K562 (cell line): ENCODE measurements around the gene USP11. TPM values are rescaled to one million over a fixed set of nuclear protein-coding genes. Genes with fewer than 3 reads are reported as not detected.

Source experiments
- ATAC-seq: fragments of 200-7000 bp; cut with Tn5 transposase; 3 replicates; pipeline ENCODE4 v1.9.1; 2020; ENCODE audit warnings: moderate library complexity
- BruUV-seq: library from RNA; stranded (reverse); fragments of 400-500 nt; replicated peaks from 2 replicates; lab custom pipeline; 2021; lab: Mats Ljungman, UMichigan
- CTCF ChIA-PET: fragments of 300-600 bp; formaldehyde crosslinking; extraction: SDS; loops from one replicate; lab custom pipeline; 2021; ENCODE audit warnings: low intra/inter-chr PET ratio; lab: Yijun Ruan, JAX
- POLR2A ChIA-PET: fragments of 300-600, 350-650 bp; sonication (Branson Sonifier 250); formaldehyde crosslinking; extraction: SDS; loops from one replicate; lab custom pipeline; 2021; ENCODE audit warnings: antibody characterized with exemption, inconsistent platforms; lab: Yijun Ruan, JAX
- DNase-seq, 4 experiments: peaks; one replicate each; pipeline versions ENCODE4 v3.0.0 to v3.0.0-alpha.2; 2011 to 2018; ENCODE audit warnings: low spot score in 3 of 4, mixed read lengths in 3 of 4; ENCODE audit errors: extremely low read depth in 1 of 4
- FAIRE-seq: peaks from 2 replicates; lab custom pipeline; 2011; peaks lifted over from hg19 to GRCh38; lab: Jason Lieb, UNC
- H2AFZ ChIP-seq: 2 replicates; pipeline ENCODE4 v1.6.0; 2011; ENCODE audit warnings: low read depth, low read length, control low read depth, inconsistent platforms
- H3K27ac ChIP-seq: fragments of 200-600 bp; 3 replicates; pipeline ENCODE4 v1.8.0; 2011; ENCODE audit warnings: low read depth, mild to moderate bottlenecking, control low read depth, inconsistent platforms, low read length, moderate library complexity, mixed read lengths; ENCODE audit errors: extremely low read depth
- H3K27me3 ChIP-seq, 2 experiments: fragments of 300-600 bp in 1 of 2; 2 replicates in 1 of 2; 3 replicates in 1 of 2; pipeline versions ENCODE4 v1.6.0 to v1.8.0; 2011; ENCODE audit warnings: inconsistent platforms in 2 of 2, low read length in 2 of 2, mild to moderate bottlenecking in 1 of 2, mixed read lengths in 1 of 2, moderate library complexity in 1 of 2; ENCODE audit not compliant: control insufficient read depth in 2 of 2, insufficient read depth in 2 of 2
- H3K36me3 ChIP-seq: fragments of 300-600 bp; 3 replicates; pipeline ENCODE4 v1.8.0; 2011; ENCODE audit warnings: mild to moderate bottlenecking, low read length, inconsistent platforms; ENCODE audit not compliant: control insufficient read depth, insufficient read depth
- H3K4me1 ChIP-seq, 2 experiments: fragments of 200-600 bp in 1 of 2; replicated peaks in 1 of 2; 2 replicates in 1 of 2; 3 replicates in 1 of 2; pipeline versions ENCODE4 v1.5.1 to v1.8.0; 2011; ENCODE audit warnings: inconsistent platforms in 2 of 2, low read length in 2 of 2, mild to moderate bottlenecking in 1 of 2, mixed read lengths in 1 of 2, moderate library complexity in 1 of 2; ENCODE audit not compliant: control insufficient read depth in 2 of 2, insufficient read depth in 2 of 2
- H3K4me2 ChIP-seq: 2 replicates; pipeline ENCODE4 v1.6.1; 2011; ENCODE audit warnings: low read length, control low read depth, inconsistent platforms, mixed read lengths; ENCODE audit not compliant: insufficient read depth
- H3K4me3 ChIP-seq: fragments of 200-600 bp; sonication (generic), shearing (Covaris generic); 2 replicates; pipeline ENCODE4 v1.5.1; 2016; ENCODE audit warnings: control low read depth, inconsistent platforms
- H3K79me2 ChIP-seq: fragments of 200-600 bp; 3 replicates; pipeline ENCODE4 v1.8.0; 2011; ENCODE audit warnings: low read length, inconsistent platforms; ENCODE audit not compliant: control insufficient read depth, insufficient read depth
- H3K9ac ChIP-seq, 2 experiments: 2 replicates each; pipeline versions ENCODE4 v1.6.0 to v1.6.1; 2011; ENCODE audit warnings: low read depth in 2 of 2, low read length in 2 of 2, control low read depth in 1 of 2, inconsistent platforms in 1 of 2, mild to moderate bottlenecking in 1 of 2, mixed read lengths in 1 of 2; ENCODE audit not compliant: insufficient read depth in 1 of 2
- H3K9me1 ChIP-seq: one replicate; pipeline ENCODE4 v1.6.0; 2011; ENCODE audit warnings: inconsistent platforms, mild to moderate bottlenecking, low read length, moderate library complexity; ENCODE audit not compliant: control insufficient read depth, insufficient read depth
- H3K9me3 ChIP-seq: replicated peaks from 2 replicates; pipeline ENCODE4 v1.5.1; 2011; ENCODE audit warnings: low read depth, low read length, inconsistent platforms; ENCODE audit not compliant: control insufficient read depth, insufficient read depth
- H4K20me1 ChIP-seq: replicated peaks from 2 replicates; pipeline ENCODE4 v1.6.1; 2011; ENCODE audit warnings: low read length, inconsistent platforms, mixed read lengths; ENCODE audit not compliant: control insufficient read depth, insufficient read depth
- ARHGAP35 ChIP-seq: fragments of 450-650 bp; IDR thresholded peaks from 2 replicates; pipeline ENCODE4 v1.6.1; 2018; ENCODE audit not compliant: partially characterized antibody
- COPS2 ChIP-seq: fragments of 450-650 bp; conservative IDR thresholded peaks from 2 replicates; pipeline ENCODE4 v1.6.1; 2016; ENCODE audit warnings: mild to moderate bottlenecking, moderate library complexity
- CSDE1 ChIP-seq, 2 experiments: fragments of 450-650 bp; IDR thresholded peaks; 2 replicates each; pipeline ENCODE4 v1.6.1; 2016; ENCODE audit warnings: mild to moderate bottlenecking in 1 of 2
- DIDO1 ChIP-seq: fragments of 450-650 bp; IDR thresholded peaks from 2 replicates; pipeline ENCODE4 v1.6.1; 2016; ENCODE audit warnings: low read depth, missing biosample characterization, missing genetic modification characterization
- ERF ChIP-seq: fragments of 450-650 bp; formaldehyde crosslinking; IDR thresholded peaks from 2 replicates; pipeline ENCODE4 v1.4.0; 2020; ENCODE audit warnings: mild to moderate bottlenecking, mixed read lengths
- MAX ChIP-seq: sonication (generic); formaldehyde crosslinking; IDR thresholded peaks from 2 replicates; pipeline ENCODE4 v1.9.0; 2022; ENCODE audit warnings: mild to moderate bottlenecking, missing genetic modification reagents
- NFIX ChIP-seq: fragments of 250-450 bp; sonication (Bioruptor Pico); IDR thresholded peaks from 2 replicates; pipeline ENCODE4 v1.4.0; 2020; ENCODE audit warnings: low read depth, mild to moderate bottlenecking, moderate library complexity
- PATZ1 ChIP-seq: fragments of 250-450 bp; sonication (Bioruptor Pico); IDR thresholded peaks from 2 replicates; pipeline ENCODE4 v1.5.0; 2020; ENCODE audit warnings: mild to moderate bottlenecking, borderline replicate concordance
- RCOR1 ChIP-seq, 2 experiments: IDR thresholded peaks; 2 replicates each; pipeline ENCODE4 v1.6.1; 2012; ENCODE audit warnings: low read depth in 2 of 2, low read length in 2 of 2, borderline replicate concordance in 1 of 2, improper control_type of control experiment in 1 of 2
- REST ChIP-seq, 2 experiments: fragments of 450-650 bp; formaldehyde crosslinking in 1 of 2; IDR thresholded peaks; 2 replicates each; pipeline versions ENCODE4 v1.4.0 to v1.6.1; 2014 to 2020; ENCODE audit warnings: mild to moderate bottlenecking in 2 of 2, borderline replicate concordance in 1 of 2, low read depth in 1 of 2
- RFX5 ChIP-seq: IDR thresholded peaks from 2 replicates; pipeline ENCODE4 v1.6.1; 2011; ENCODE audit warnings: low read depth, mild to moderate bottlenecking, improper control_type of control experiment, low read length
- TEAD4 ChIP-seq, 2 experiments: sonication (generic) in 1 of 2; formaldehyde crosslinking in 1 of 2; IDR thresholded peaks; 2 replicates each; pipeline versions ENCODE4 v1.6.1 to v1.8.0; 2012 to 2022; ENCODE audit warnings: borderline replicate concordance in 1 of 2, inconsistent platforms in 1 of 2, low read length in 1 of 2, mild to moderate bottlenecking in 1 of 2, missing genetic modification reagents in 1 of 2
- WGBS: fragments of 100-300 bp; shearing (Covaris generic); methylation state at CpG from one replicate; pipeline ENCODE4 v1.1.6; 2016; ENCODE audit warnings: low coverage, mixed read lengths; ENCODE audit not compliant: insufficient coverage; ENCODE audit errors: missing lambda C conversion rate; 5-methylcytosine and 5-hydroxymethylcytosine counted together
- in situ Hi-C: fragments of 300-500 bp; cut with MboI; formaldehyde crosslinking; loops from 4 replicates; pipeline ENCODE4 v1.15.0; 2018; ENCODE audit warnings: inconsistent platforms, mixed read lengths
- intact Hi-C: fragments of 100-400 bp; cut with micrococcal nuclease; formaldehyde crosslinking; loops from 2 replicates; pipeline ENCODE4 v1.14.2; 2022
- polyA plus RNA-seq, 8 experiments: library from polyadenylated mRNA; depleted of rRNA in 4 of 8; stranded (reverse) in 5 of 8; unstranded in 3 of 8; fragments of >200 nt; fragmentation: Nextera tagmentation in 2 of 8; fragmentation: Illumina TruSeq in 1 of 8; extraction: Ambion mirVana in 2 of 8; extraction: Trizol in 1 of 8; gene quantifications; 2 replicates each; pipeline versions ENCODE4 v1.2.1 to v1.2.3, GENCODE V29; 2011 to 2014; ENCODE audit warnings: inconsistent platforms in 1 of 8, missing spikeins in 1 of 8
- total RNA-seq, 7 experiments: library from RNA; depleted of rRNA in 6 of 7; stranded (reverse); fragments of >200 nt in 6 of 7; fragmentation: Illumina TruSeq in 2 of 7; extraction: Trizol in 2 of 7; gene quantifications; 2 replicates each; pipeline versions ENCODE4 v1.2.1 to v1.2.3, GENCODE V29; 2011 to 2021; ENCODE audit warnings: low replicate concordance in 1 of 7

The USP11 gene
- total and polyA plus RNA-seq, 9 of the 15 experiments (the other 6 are each of a cell fraction or from before 2014, with no cell fraction given) = 2.5 to 29.0 (median 11.7) TPM

- in situ Hi-C loops = loop anchor here (10.0 kb wide), 2 partner anchors 195 to 335 kb away; no protein-coding TSS in a partner anchor
- TF ChIP-seq RFX5 (no peak), RCOR1 (IDR thresholded peaks at IDR 0.05; ENCODE audit: borderline replicate concordance in 1 of 2, low read depth in 2 of 2, low read length in 2 of 2) (no peak), TEAD4 (IDR thresholded peaks at IDR 0.05; ENCODE audit: low read length) (no peak), TEAD4 (CRISPR knock-in tag; IDR thresholded peaks at IDR 0.05; ENCODE audit: borderline replicate concordance) (no peak), ARHGAP35 (no peak), MAX (no peak), DIDO1 (no peak), REST (IDR thresholded peaks at IDR 0.05; ENCODE audit: borderline replicate concordance) (no peak), REST (CRISPR knock-in tag; IDR thresholded peaks at IDR 0.05; ENCODE audit: low read depth) (no peak), CSDE1 (IDR thresholded peaks at IDR 0.05) (no peak), COPS2 (no peak), PATZ1 (CRISPR knock-in tag) (no peak), NFIX (CRISPR knock-in tag) (no peak), ERF (CRISPR knock-in tag) (no peak)
Observed at GRCh38 chrX:47189906-47190305, 42.9 kb upstream of the USP11 start.

More at GRCh38 chrX:47189906-47190305, 42.9 kb upstream of the USP11 start:
- peaks cover 18% of the 10 kb centered on the region for H3K79me2 ChIP-seq
- H3K27ac ChIP-seq = no peak overlapping the region
- no peak for FAIRE-seq
- no peaks in the 10 kb centered on the region for H3K27me3 ChIP-seq
- no peak overlapping the region for H3K4me2 ChIP-seq
- WGBS = 65% methylated on average over 4 of the region's 19 CpGs
- H3K36me3 ChIP-seq = peaks cover 25% of the 10 kb centered on the region; the same call in 1 of the 3 replicates
- no TSS peak for BruUV-seq
- H3K4me3 ChIP-seq = no peak overlapping the region
- H4K20me1 ChIP-seq = 0 out of 2 replicates have a peak, but pooled peaks cover 4% of the 10 kb centered on the region
- no peak overlapping the region for H2AFZ ChIP-seq
- intact Hi-C loops = loop anchor here (5.0 to 10.0 kb wide), 2 partner anchors 555 to 837 kb away; no protein-coding TSS in a partner anchor
- no peaks in the 10 kb centered on the region for H3K9me3 ChIP-seq
- no peak overlapping the region for H3K9ac ChIP-seq
- DNase-seq = no peak
- no peaks in the 10 kb centered on the region for H3K9me1 ChIP-seq
- POLR2A ChIA-PET = no interaction called here
- CTCF ChIA-PET = no interaction called here
- peaks cover 4 to 18% of the 10 kb centered on the region in 2 experiments; a peak in 4 of 5 replicates for H3K4me1 ChIP-seq
- no peak for ATAC-seq
